GM19193 (cell line): ENCODE measurements around the gene CNTD1.

Experiments used
- POLR2A ChIP-seq: IDR thresholded peaks from 4 replicates; pipeline ENCODE4 v1.6.1; 2011; ENCODE audit not compliant: insufficient read depth, insufficient read length; ENCODE audit errors: extremely low read depth

The CNTD1 gene

DNA sequence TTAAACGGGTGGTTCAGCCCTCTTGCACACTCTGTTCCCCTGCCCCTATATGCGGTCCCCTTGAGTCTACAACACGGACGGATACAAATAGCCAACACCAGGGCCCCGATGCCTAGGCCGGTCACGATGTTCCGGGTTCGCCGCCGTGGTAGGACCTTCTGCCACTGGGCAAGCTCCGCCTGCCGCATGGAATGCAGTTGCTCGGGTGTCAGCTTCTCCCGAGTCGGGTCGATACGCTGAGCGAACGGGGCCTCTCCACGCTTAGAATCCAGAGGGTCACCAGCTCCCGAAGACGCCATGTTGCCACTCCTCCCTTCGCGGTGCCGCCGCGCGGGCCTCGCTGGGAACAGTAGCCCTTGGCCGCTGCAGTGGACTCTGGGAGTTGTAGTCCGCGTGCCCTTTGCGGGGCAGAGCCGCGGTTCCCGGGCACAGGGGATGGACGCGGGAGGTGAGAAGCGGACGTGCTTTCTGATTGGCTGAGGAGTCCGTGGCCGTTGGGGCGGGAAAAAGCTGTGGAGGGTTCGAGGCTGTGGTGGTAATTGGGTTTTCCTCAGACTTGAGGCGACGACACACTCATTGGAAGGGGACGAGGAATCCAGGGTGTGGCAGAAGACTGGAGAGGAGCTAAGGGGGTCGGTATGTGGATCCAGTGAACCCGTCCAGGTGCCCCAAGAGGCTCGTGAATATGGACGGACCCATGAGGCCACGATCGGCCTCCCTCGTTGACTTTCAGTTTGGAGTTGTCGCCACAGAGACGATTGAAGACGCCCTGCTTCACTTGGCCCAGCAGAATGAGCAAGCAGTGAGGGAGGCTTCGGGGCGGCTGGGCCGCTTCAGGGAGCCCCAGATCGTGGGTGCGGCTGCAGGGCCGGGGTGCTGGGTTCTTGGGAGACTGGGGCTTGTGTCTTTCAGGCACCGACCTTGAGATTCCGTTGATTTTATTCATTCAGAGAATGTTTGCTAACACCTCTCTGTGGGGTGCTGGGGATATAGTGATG lies at the start of gene CNTD1, which contains the start of gene COA3:
Gene CNTD1, plus strand, starts transcription at position 479 of the 998 bp plus-strand sequence. Its CDS starts 207 bp downstream, at position 686.
Gene COA3, minus strand, starts transcription at position 322 of the 998 bp plus-strand sequence. Its CDS starts 23 bp downstream, at position 299.
- peak; percentile 65 for TF ChIP-seq POLR2A

DNA sequence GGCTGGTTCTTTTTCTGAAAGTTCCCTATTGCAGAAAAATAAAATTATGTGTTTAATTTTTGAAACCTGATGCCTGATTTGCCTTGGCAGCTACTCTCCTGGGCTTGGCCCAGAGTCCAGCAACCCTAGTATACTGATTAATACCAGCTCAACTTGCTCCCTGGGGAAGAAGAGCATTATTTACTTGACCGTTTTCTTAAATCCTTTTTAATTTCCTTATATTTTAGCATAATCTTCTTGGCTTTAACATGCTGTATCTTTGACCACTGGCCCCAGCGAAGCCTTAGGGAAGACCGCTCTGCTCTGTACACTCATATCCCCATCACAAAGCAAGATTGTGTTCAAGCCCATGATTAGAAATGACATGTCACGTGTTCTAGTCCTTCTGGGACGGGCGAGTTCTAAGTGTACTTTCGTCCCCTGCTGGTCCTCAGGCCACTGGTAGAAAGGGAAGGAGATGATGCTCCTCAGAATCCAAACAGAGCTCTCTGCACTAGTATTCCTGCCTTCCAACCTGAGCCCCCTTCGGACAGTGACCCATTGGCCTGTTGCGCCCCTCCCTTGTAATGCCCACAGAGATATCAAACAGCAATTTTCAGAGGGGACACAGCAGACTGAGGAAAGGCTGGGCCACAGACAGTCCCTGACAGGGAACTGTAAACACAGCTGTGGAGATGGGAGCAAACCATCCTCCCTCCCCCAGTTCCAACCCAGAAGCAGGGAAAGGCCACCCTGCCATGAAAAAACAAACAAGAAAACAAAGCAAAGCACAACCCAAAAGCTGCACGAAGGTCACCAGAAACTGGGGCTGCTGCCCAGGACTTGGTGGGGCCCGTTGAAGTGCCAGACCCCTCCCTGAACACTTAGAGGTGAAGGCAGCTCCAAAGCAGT lies 49.5 kb upstream of the CNTD1 start:
- no peak for TF ChIP-seq POLR2A

GRCh38 chr17:42750739-42751344 lies 47.8 kb upstream of the CNTD1 start:
- TF ChIP-seq POLR2A = no peak

DNA sequence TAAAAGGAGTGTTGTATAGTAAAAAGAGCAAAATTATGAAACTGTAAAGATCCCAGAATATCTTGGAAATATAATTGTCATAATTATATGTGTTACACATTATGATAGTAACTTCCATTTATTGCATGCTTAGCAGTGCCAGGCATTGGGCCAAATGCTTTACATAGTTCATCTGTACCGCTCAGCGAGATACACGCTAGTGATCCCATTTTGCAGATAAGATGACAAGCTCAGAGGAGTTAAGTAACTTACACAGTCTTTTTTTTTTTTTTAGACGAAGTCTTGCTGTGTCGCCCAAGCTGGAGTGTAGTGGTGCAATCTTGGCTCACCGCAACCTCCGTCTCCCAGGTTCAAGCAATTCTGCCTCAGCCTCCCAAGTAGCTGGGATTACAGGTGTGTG lies 47.0 kb upstream of the CNTD1 start:
- no peak for TF ChIP-seq POLR2A

DNA sequence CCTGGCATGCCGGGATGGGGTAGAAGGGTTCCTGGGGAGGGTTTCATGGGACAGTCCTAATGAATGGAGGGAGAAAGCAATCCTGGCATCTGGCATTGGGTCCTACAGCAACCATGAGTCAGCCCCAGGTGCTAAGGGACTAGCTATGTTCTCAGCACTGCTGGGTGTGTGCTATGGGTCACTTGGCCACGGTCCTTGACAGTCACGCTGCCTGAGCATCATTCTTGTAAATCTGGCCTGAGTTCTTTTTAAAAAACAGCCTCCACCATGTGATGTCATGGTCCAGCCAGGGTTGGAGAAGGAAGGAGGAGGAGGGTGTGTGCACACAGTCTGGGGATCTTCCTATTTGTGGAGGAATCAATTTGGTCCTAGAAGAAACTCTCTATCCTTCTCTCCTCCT lies 43.9 kb upstream of the CNTD1 start:
- no peak for TF ChIP-seq POLR2A

- TF ChIP-seq POLR2A = no peak
Measured at GRCh38 chr17:42759982-42760651, 38.5 kb upstream of the CNTD1 start.

DNA sequence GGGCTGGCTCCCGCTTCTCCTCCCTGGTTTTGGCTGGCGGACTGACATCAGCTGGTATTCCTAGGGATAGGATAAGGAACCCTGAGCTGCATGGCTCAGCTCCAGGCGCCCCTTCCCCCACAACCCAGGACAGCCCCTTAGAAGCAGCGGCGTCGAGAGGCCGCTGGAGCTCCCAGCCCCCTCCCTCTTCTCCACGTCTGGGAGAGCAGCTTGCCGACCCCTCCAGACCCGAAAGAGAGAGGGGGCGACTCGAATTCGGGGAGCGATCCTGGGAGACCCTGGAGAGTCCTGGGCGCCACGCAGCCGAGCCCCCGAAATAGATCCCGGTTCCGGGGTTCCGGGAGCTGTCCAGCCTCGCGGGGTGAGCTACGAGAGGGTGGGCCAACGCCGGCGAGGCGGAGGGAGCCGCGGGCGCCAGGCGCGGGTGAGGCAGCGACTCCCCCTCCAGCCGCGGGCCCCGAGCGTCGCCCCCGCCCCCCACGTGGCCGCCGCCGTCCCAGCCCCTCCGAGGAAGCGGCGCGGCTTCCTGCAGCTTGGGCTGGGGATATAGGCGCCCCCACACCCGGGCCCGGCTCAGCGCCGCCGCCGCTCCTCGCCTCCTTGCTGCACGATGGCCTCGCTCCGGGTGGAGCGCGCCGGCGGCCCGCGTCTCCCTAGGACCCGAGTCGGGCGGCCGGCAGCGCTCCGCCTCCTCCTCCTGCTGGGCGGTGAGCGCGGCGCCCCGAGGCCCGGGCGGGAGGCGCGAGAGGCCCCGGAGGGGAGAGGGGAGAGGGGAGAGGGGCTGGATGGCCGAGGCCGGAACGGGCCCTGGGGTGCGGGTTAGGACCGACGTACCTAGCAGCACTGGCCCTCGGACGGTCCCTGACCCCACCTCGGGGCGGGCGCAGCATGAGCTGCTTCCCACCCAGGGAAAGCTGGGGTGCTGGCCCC lies 37.7 kb upstream of the CNTD1 start, which contains the start of gene RAMP2:
Gene RAMP2, plus strand, starts transcription at position 576 of the 930 bp plus-strand sequence. Its CDS starts 35 bp downstream, at position 611.
- TF ChIP-seq POLR2A = no peak

DNA sequence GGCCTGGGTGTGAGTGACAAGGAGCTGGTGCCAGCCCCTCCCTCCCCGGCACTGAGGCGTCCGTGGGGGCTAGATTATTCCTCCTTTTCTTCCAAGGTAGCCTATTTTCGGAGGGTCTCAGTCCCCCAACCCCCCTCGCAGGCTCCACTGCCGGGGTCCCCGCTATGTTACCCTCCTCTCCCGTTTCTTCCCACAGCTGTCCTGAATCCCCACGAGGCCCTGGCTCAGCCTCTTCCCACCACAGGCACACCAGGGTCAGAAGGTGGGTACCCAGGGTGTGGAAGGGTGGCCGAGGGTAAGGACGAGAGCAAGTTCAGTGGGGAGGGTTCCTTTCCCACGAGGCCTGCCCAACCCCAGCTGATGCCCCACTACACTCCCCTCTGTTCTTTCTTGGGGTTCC lies 37.0 kb upstream of the CNTD1 start:
- TF ChIP-seq POLR2A = no peak

GRCh38 chr17:42766124-42766523 lies 32.5 kb upstream of the CNTD1 start:
- TF ChIP-seq POLR2A = no peak

- no peak for TF ChIP-seq POLR2A
Measured at GRCh38 chr17:42767512-42767911, 31.1 kb upstream of the CNTD1 start.

GRCh38 chr17:42772945-42773289 lies 25.7 kb upstream of the CNTD1 start:
- no peak for TF ChIP-seq POLR2A

DNA sequence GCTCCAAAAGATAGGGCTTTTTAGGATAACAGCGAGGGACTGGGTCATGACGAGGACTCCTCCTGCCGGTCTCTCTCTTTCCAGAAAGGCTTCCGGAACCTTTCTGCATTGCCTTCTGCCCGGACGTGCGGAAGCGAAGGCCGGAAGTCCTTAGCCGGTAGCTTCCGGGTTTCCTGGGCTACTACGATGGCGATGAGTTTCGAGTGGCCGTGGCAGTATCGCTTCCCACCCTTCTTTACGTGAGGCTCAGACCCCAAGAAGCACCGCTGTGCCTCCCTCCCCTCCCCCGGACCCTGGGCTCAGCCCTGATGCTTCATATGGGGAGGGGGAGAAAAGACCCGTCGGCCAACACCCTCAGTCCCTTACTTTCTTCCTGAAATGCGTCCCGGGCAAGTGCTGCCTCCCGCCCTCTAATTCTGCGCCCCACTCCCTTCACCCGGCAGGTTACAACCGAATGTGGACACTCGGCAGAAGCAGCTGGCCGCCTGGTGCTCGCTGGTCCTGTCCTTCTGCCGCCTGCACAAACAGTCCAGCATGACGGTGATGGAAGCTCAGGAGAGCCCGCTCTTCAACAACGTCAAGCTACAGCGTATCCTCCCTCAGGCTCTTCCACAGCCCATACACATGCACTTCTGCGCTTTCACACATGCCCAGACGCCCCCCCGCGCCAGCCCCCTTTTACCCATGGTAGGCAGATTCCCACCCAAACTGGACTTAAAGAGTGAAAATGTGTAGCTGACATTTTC lies 25.2 kb upstream of the CNTD1 start, which contains the start of gene VPS25:
Gene VPS25, plus strand, starts transcription at position 160 of the 746 bp plus-strand sequence. Its CDS starts 27 bp downstream, at position 187.
- peak; percentile 96 for TF ChIP-seq POLR2A
